Measurements from ENCODE around the gene KIR2DL4.
"Not testable (repeated sequence)": the region's sequence is repeated elsewhere in the genome, so short reads cannot be mapped to it uniquely, and the experiment has no call there.

The KIR2DL4 gene

DNA sequence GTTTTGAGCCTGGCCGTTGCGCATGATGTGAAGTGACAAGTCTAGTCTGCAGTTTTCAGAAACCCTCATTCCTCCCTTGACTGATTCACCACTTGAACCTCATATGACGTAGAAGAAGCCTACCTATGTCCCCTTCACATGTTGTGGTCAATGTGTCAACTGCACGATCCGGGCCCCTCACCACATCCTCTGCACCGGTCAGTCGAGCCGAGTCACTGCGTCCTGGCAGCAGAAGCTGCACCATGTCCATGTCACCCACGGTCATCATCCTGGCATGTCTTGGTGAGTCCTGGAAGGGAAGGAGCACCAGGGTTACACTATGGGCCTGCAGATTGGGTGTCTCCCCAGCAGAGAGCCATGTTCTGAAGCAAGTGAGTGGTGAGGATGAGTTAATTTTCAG is at the start of gene KIR2DL4:
KIR2DL4 (plus strand) TSS at position 201 of the 400 bp plus-strand sequence; CDS start at position 243, 42 bp downstream.
- DNase-seq (ENCODE audit: low spot score) (no peak), FAIRE-seq (no peak)

DNA sequence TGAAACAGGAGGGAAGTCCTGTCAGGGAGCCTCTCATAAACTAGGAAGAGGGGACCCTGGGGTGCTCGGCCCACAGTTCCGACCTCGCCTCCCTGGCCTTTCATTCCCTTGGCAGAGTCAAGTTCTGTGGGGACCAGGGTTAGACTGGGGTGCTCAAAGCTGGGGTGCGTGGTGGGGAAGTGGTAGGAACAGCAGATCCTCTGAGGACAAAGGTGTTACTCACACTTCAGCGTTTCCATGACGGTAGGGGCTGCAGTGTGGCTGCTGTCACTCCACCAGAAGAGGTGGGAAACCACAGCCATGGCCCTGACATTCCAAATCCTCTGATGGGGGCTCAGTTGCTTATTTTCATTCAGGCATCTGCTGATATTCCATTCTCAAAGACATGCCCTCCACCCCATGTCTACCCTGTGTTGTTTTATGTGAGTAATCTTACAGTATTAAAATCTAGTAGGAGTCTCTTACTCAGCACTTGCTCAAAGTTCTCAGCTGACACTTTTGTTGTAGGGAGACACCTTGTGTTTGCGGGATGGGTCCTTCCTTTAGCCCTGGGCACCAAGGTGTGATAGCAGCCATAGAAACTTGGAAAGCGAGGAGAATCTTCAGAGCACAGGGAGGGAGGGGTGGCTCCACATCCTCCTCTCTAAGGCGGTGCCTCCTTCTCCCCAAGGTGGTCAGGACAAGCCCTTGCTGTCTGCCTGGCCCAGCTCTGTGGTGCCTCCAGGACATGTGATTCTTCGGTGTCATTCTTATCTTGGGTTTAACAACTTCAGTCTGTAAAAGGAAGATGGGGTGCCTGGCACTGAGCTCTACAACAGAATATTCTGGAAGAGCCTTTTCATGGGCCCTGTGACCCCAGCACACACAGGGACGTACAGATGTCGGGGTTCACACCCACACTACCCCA is 47.0 kb upstream of the KIR2DL4 start:
- DNase-seq (ENCODE audit: low spot score); FAIRE-seq: not testable (repeated sequence)

DNA sequence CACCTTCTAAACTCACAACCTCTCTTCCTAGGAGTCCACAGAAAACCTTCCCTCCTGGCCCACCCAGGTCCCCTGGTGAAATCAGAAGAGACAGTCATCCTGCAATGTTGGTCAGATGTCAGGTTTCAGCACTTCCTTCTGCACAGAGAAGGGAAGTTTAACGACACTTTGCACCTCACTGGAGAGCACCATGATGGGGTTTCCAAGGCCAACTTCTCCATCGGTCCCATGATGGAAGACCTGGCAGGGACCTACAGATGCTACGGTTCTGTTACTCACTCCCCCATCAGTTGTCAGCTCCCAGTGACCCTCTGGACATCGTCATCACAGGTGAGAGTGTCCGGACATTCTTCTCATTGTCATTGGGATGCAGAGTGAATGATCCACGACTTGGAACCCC is 44.8 kb upstream of the KIR2DL4 start:
- DNase-seq (ENCODE audit: low spot score); FAIRE-seq: not testable (repeated sequence)

DNA sequence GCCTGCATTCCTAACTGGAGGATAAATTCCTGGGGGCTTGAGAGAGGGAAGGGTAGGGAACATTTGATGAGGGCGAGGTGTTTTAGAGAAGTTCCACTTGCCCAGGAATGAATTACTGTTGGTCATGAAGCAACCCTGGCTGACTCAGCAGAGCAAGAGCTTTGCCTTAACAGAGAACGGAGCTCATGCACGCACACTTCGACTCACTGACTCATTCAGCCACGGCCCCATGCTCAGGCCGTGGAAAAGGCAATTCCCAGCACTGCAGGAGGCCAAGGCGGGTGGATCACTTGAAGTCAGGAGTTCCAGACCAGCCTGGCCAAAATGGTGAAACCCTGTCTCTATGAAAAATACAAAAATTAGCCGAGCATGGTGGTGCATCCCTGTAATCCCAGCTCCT is 39.2 kb upstream of the KIR2DL4 start:
- DNase-seq (ENCODE audit: low spot score); FAIRE-seq: not testable (repeated sequence)

DNA sequence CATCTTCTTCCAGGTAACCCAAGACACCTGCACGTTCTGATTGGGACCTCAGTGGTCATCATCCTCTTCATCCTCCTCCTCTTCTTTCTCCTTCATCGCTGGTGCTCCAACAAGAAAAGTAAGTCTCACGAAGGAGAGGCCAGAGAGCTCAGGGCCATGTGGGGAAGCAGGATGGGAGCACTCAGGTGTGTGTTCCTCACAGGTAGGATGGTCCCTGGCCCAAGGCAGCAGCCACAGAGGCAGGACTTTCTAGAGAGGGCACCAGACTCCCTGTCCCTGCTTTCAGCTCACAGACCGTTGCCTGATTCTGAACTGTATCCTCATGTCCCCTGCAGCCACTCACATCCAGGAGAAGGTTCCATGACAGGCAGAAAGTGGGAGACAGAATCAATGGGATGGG is 36.9 kb upstream of the KIR2DL4 start:
- not testable (repeated sequence) for FAIRE-seq; DNase-seq (ENCODE audit: low spot score)

DNA sequence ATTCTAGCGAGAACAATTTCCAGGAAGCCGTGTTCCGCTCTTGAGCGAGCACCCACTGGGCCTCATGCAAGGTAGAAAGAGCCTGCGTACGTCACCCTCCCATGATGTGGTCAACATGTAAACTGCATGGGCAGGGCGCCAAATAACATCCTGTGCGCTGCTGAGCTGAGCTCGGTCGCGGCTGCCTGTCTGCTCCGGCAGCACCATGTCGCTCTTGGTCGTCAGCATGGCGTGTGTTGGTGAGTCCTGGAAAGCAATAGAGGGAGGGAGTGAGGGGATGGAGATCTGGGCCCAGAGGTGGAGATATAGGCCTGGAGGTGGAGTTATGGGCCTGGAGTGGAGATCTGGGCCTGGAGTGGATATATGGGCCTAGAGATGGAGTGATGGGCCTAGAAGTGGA is 33.8 kb upstream of the KIR2DL4 start, which contains the start of gene KIR2DL1:
KIR2DL1 (plus strand) TSS at position 148 of the 400 bp plus-strand sequence; CDS start at position 206, 58 bp downstream.
- DNase-seq (ENCODE audit: low spot score); FAIRE-seq: not testable (repeated sequence)

DNA sequence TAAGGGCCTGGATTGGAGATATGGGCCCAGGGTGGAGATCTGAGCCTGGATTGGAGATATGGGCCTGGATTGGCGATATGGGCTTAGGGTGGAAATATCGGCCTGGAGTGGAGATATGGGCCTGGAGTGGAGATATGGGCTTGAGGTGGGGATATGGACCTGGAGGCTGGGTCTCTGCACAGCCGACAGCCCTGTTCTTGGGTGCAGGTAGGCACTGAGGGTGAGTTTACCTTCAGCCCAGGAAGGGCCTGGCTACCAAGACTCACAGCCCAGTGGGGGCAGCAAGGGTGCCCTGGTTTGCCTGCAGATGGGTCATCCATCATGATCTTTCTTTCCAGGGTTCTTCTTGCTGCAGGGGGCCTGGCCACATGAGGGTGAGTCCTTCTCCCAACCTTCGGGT is 32.9 kb upstream of the KIR2DL4 start:
- not testable (repeated sequence) for DNase-seq (ENCODE audit: low spot score); FAIRE-seq

DNA sequence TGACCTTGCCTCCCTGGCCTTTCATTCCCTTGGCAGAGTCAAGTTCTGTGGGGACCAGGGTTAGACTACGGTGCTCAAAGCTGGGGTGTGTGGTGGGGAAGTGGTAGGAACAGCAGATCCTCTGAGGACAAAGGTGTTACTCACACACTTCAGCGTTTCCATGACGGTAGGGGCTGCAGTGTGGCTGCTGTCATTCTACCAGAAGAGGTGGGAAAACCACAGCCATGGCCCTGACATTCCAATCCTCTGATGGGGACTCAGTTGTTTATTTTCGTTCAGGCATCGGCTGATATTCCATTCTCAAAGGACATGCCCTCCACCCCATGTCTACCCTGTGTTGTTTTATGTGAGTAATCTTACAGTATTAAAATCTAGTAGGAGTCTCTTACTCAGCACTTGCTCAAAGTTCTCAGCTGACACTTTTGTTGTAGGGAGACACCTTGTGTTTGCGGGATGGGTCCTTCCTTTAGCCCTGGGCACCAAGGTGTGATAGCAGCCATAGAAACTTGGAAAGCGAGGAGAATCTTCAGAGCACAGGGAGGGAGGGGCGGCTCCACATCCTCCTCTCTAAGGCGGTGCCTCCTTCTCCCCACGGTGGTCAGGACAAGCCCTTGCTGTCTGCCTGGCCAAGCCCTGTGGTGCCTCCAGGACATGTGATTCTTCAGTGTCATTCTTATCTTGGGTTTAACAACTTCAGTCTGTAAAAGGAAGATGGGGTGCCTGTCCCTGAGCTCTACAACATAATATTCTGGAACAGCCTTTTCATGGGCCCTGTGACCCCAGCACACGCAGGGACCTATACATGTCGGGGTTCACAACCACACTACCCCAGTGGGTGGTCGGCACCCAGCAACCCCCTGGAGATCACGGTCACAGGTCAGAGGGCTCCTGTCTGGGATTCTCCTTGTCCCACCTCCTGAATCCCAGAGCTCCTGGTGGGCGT is 32.1 kb upstream of the KIR2DL4 start:
- FAIRE-seq = not testable (repeated sequence)
- peak; percentile 71 for DNase-seq (ENCODE audit: low spot score)

DNA sequence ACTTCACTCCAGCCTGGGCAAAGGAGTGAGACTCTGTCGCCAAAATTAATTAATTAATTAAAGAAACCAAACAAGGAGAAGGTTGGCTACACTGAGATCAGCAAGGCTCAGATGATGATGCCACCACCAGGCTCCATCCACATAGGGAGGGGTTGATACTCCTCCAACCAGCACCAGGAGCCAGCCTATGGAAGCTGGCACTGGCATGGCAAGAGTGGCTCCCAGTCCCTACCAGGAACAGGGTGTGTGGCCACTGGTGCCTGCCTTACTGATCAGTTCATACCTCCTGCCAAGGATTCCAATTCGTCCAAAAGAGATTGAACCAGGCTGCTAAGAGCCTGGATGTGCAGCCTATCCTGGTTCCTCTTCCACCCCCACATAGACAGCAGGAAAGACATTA is 30.7 kb upstream of the KIR2DL4 start:
- not testable (repeated sequence) for DNase-seq (ENCODE audit: low spot score); FAIRE-seq

DNA sequence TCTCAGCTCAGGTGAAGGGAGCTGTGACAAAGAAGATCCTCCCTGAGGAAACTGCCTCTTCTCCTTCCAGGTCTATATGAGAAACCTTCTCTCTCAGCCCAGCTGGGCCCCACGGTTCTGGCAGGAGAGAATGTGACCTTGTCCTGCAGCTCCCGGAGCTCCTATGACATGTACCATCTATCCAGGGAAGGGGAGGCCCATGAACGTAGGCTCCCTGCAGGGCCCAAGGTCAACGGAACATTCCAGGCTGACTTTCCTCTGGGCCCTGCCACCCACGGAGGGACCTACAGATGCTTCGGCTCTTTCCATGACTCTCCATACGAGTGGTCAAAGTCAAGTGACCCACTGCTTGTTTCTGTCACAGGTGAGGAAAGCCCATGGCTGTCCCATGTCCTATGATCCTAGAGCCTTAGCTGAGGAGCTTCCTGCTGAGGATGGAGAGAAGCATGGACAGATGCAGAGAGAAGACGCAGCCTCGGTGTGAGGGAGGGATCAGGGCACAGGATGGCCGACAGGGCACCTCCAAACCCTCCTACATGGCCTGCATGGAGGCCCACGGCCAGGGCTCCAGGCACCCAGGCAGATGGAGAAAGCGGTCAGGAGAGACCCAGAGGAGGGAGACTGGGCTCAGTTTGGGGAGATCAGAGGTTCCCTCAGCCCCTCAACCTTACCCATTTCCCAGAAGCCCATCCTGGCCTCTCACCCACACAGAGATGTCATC is 28.2 kb upstream of the KIR2DL4 start:
- FAIRE-seq = not testable (repeated sequence)

DNA sequence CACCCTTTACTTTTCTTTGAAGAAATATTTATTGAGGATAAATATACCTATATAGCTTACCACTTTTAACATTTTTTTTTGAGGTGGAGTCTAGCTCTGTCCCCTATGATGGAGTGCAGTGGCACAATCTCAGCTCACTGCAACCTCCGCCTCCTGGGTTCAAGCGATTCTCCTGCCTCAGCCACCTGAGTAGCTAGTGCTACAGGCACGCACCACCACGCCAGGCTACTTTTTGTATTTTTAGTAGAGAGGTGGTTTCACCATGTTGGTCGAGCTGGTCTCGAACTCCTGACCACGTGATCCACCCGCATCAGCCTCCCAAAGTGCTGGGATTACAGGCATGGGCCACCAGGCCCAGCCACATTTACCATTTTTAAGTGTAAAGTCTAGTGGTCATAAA is 27.6 kb upstream of the KIR2DL4 start:
- DNase-seq (ENCODE audit: low spot score); FAIRE-seq: not testable (repeated sequence)

More for the DNA sequence above, 28.2 kb upstream of the KIR2DL4 start:
- DNase-seq (ENCODE audit: low spot score) = not testable (repeated sequence)

DNA sequence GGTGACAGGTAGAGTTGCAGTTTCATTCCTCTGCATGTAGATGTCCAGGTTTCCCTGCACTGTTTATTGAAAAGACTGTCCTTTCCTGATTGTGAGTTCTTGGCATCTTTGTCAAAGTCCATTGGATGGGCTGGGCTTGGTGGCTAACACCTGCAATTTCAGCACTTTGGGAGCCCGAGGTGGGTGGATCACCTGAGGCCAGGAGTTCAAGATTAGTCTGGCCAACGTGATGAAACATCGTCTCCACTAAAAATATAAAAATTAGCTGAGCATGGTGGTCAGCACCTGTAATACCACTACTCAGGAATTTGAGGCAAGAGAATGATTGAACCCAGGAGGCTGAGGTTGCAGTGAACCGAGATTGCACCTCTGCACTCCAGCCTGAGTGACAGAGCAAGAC is 25.6 kb upstream of the KIR2DL4 start:
- FAIRE-seq; DNase-seq (ENCODE audit: low spot score): not testable (repeated sequence)

DNA sequence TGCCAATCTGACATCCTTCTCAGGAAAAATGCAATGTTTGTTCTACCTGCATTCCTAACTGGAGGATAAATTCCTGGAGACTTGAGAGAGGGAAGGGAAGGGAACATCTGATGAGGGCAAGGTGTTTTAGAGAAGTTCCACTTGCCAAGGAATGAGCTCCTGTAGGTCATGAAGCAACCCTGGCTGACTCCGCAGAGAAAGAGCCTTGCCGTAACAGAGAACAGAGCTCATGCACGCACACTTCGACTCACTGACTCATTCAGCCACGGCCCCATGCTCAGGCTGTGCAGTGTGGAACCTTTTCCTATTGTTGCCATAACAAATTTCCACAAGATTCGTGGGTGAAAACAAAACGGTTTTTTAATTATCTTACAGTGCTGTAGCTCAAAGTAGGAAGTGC is 24.5 kb upstream of the KIR2DL4 start:
- DNase-seq (ENCODE audit: low spot score); FAIRE-seq: not testable (repeated sequence)

DNA sequence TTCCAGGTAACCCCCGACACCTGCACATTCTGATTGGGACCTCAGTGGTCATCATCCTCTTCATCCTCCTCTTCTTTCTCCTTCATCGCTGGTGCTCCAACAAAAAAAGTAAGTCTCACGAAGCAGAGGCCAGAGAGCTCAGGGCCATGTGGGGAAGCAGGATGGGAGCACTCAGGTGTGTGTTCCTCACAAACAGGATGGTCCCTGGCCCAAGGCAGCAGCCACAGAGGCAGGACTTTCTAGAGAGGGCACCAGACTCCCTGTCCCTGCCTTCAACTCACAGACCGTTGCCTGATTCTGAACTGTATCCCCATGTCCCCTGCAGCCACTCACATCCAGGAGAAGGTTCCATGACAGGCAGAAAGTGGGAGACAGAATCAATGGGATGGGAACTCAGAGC is 20.5 kb upstream of the KIR2DL4 start:
- not testable (repeated sequence) for DNase-seq (ENCODE audit: low spot score)

DNA sequence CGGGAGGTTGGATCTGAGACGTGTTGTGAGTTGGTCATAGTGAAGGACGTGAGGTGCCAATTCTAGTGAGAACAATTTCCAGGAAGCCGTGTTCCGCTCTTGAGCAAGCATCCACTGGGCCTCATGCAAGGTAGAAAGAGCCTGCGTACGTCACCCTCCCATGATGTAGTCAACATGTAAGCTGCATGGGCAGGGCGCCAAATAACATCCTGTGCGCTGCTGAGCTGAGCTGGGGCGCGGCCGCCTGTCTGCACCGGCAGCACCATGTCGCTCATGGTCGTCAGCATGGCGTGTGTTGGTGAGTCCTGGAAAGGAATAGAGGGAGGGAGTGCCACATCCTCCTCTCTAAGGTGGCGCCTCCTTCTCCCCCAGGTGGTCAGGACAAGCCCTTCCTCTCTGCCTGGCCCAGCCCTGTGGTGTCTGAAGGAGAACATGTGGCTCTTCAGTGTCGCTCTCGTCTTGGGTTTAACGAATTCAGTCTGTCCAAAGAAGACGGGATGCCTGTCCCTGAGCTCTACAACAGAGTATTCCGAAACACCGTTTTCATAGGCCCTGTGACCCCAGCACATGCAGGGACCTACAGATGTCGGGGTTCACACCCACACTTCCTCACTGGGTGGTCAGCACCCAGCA is 17.2 kb upstream of the KIR2DL4 start:
- FAIRE-seq; DNase-seq (ENCODE audit: low spot score): not testable (repeated sequence)

More for the DNA sequence above, 20.5 kb upstream of the KIR2DL4 start:
- not testable (repeated sequence) for FAIRE-seq

DNA sequence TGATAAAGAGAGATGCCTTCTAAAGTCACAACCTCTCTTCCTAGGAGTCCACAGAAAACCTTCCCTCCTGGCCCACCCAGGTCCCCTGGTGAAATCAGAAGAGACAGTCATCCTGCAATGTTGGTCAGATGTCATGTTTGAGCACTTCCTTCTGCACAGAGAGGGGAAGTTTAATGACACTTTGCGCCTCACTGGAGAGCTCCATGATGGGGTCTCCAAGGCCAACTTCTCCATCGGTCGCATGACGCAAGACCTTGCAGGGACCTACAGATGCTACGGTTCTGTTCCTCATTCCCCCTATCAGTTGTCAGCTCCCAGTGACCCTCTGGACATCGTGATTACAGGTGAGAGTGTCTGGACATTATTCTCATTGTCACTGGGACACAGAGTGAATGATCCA is 15.3 kb upstream of the KIR2DL4 start:
- not testable (repeated sequence) for FAIRE-seq

DNA sequence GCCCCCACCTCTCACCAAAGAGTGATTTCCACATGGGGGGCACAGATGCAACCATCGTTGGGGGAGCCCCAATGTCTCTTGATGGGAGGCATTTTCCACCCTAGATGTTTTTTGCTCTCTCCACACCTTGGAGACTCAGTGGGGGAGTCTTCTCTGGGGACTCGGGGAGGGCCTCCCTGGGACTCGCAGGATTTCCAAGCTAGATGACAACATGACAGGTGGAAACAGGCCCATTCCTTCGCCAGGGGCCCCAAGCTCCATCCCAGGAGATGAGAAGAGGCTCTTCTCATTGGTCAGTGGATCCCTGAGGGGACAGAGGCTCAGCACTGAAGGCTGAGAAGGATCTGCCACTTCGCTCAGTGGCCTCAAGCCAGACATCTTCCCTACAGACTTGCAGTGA is 12.7 kb upstream of the KIR2DL4 start:
- FAIRE-seq = no peak
- no peak for DNase-seq (ENCODE audit: low spot score)

More for the DNA sequence above, 15.3 kb upstream of the KIR2DL4 start:
- DNase-seq (ENCODE audit: low spot score) = not testable (repeated sequence)

DNA sequence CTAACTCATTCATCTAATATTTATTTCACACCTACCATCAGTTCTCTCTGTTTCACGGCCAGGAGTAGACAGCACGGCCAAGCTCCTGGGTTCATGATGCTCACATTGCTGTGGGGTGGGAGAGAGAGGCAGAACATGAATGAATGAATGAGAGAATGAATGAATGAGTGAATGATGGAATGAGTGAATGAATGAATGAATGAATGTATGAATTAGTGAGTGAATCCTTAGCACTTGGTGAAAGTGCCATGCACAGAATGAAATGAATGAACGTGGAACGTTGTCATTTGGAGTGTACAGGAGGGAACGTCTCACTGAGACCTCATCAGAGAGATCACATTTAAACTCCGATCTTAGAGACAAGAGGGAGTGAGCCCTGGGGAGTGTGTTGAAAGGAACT is 11.9 kb upstream of the KIR2DL4 start:
- DNase-seq (ENCODE audit: low spot score) = no peak

DNA sequence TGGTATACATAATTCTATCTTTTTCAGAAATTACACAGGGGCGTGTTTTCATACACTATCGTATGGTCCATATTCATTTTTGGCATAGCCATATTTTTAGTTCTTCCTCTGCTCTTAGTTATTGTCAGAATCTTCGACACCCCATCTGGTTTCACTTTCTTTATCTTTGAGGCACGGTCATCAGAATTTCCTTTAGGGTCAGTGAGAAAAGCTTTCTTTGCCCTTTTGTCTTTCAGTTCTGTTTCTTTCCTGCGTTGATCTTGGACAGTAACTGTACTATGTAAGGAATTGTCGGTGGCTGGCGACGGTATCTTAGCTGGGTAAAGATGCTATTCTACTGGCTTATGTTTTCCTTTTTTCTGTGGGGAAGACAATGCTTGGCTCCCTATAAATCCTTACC is 10.6 kb upstream of the KIR2DL4 start:
- FAIRE-seq = no peak

More for the DNA sequence above, 11.9 kb upstream of the KIR2DL4 start:
- no peak for FAIRE-seq

DNA sequence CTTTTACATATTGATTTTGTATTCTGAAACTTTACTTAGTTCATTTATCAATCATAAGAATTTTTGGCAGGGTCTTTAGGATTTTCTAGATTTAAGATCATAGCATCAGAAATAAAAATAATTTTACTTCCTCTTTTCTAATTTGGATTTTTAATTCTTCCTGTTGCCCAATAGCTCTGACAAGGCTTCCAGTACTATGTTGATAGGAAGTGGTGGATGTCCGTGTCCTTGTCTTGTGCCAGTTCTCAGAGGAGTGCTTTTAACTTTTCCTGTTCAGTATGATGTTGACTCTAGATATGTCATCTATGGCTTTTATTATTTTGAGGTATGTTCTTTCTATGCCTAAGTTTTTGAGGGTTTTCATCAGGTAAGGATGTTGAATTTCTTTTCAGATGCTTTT is 7.7 kb upstream of the KIR2DL4 start:
- DNase-seq (ENCODE audit: low spot score) = no peak
- no peak for FAIRE-seq

More for the DNA sequence above, 10.6 kb upstream of the KIR2DL4 start:
- DNase-seq (ENCODE audit: low spot score) = no peak

Data from RCC 7860 (cell line).